K562 (cell line): Measurements from ENCODE around the gene GLT6D1. TPM values are rescaled to one million over a fixed set of nuclear protein-coding genes. Genes with fewer than 3 reads are reported as not detected.

Experiments
- ATAC-seq: fragments of 200-7000 bp; cut with Tn5 transposase; 3 replicates; pipeline ENCODE4 v1.9.1; 2020; ENCODE audit warnings: moderate library complexity
- BruUV-seq: library from RNA; stranded (reverse); fragments of 400-500 nt; replicated peaks from 2 replicates; lab custom pipeline; 2021; lab: Mats Ljungman, UMichigan
- CTCF ChIA-PET: fragments of 300-600 bp; formaldehyde crosslinking; extraction: SDS; loops from one replicate; lab custom pipeline; 2021; ENCODE audit warnings: low intra/inter-chr PET ratio; lab: Yijun Ruan, JAX
- POLR2A ChIA-PET: fragments of 300-600, 350-650 bp; sonication (Branson Sonifier 250); formaldehyde crosslinking; extraction: SDS; loops from one replicate; lab custom pipeline; 2021; ENCODE audit warnings: antibody characterized with exemption, inconsistent platforms; lab: Yijun Ruan, JAX
- DNase-seq, 4 experiments: peaks; one replicate each; pipeline versions ENCODE4 v3.0.0 to v3.0.0-alpha.2; 2011 to 2018; ENCODE audit warnings: low spot score in 3 of 4, mixed read lengths in 3 of 4; ENCODE audit errors: extremely low read depth in 1 of 4
- FAIRE-seq: peaks from 2 replicates; lab custom pipeline; 2011; peaks lifted over from hg19 to GRCh38; lab: Jason Lieb, UNC
- H2AFZ ChIP-seq: 2 replicates; pipeline ENCODE4 v1.6.0; 2011; ENCODE audit warnings: low read depth, low read length, control low read depth, inconsistent platforms
- H3K27ac ChIP-seq: fragments of 200-600 bp; 3 replicates; pipeline ENCODE4 v1.8.0; 2011; ENCODE audit warnings: low read depth, mild to moderate bottlenecking, control low read depth, inconsistent platforms, low read length, moderate library complexity, mixed read lengths; ENCODE audit errors: extremely low read depth
- H3K27me3 ChIP-seq, 2 experiments: fragments of 300-600 bp in 1 of 2; 2 replicates in 1 of 2; 3 replicates in 1 of 2; pipeline versions ENCODE4 v1.6.0 to v1.8.0; 2011; ENCODE audit warnings: inconsistent platforms in 2 of 2, low read length in 2 of 2, mild to moderate bottlenecking in 1 of 2, mixed read lengths in 1 of 2, moderate library complexity in 1 of 2; ENCODE audit not compliant: control insufficient read depth in 2 of 2, insufficient read depth in 2 of 2
- H3K36me3 ChIP-seq: fragments of 300-600 bp; 3 replicates; pipeline ENCODE4 v1.8.0; 2011; ENCODE audit warnings: mild to moderate bottlenecking, low read length, inconsistent platforms; ENCODE audit not compliant: control insufficient read depth, insufficient read depth
- H3K4me1 ChIP-seq, 2 experiments: fragments of 200-600 bp in 1 of 2; replicated peaks in 1 of 2; 2 replicates in 1 of 2; 3 replicates in 1 of 2; pipeline versions ENCODE4 v1.5.1 to v1.8.0; 2011; ENCODE audit warnings: inconsistent platforms in 2 of 2, low read length in 2 of 2, mild to moderate bottlenecking in 1 of 2, mixed read lengths in 1 of 2, moderate library complexity in 1 of 2; ENCODE audit not compliant: control insufficient read depth in 2 of 2, insufficient read depth in 2 of 2
- H3K4me2 ChIP-seq: 2 replicates; pipeline ENCODE4 v1.6.1; 2011; ENCODE audit warnings: low read length, control low read depth, inconsistent platforms, mixed read lengths; ENCODE audit not compliant: insufficient read depth
- H3K4me3 ChIP-seq: fragments of 200-600 bp; sonication (generic), shearing (Covaris generic); 2 replicates; pipeline ENCODE4 v1.5.1; 2016; ENCODE audit warnings: control low read depth, inconsistent platforms
- H3K79me2 ChIP-seq: fragments of 200-600 bp; 3 replicates; pipeline ENCODE4 v1.8.0; 2011; ENCODE audit warnings: low read length, inconsistent platforms; ENCODE audit not compliant: control insufficient read depth, insufficient read depth
- H3K9ac ChIP-seq, 2 experiments: 2 replicates each; pipeline versions ENCODE4 v1.6.0 to v1.6.1; 2011; ENCODE audit warnings: low read depth in 2 of 2, low read length in 2 of 2, control low read depth in 1 of 2, inconsistent platforms in 1 of 2, mild to moderate bottlenecking in 1 of 2, mixed read lengths in 1 of 2; ENCODE audit not compliant: insufficient read depth in 1 of 2
- H3K9me1 ChIP-seq: one replicate; pipeline ENCODE4 v1.6.0; 2011; ENCODE audit warnings: inconsistent platforms, mild to moderate bottlenecking, low read length, moderate library complexity; ENCODE audit not compliant: control insufficient read depth, insufficient read depth
- H3K9me3 ChIP-seq: replicated peaks from 2 replicates; pipeline ENCODE4 v1.5.1; 2011; ENCODE audit warnings: low read depth, low read length, inconsistent platforms; ENCODE audit not compliant: control insufficient read depth, insufficient read depth
- H4K20me1 ChIP-seq: replicated peaks from 2 replicates; pipeline ENCODE4 v1.6.1; 2011; ENCODE audit warnings: low read length, inconsistent platforms, mixed read lengths; ENCODE audit not compliant: control insufficient read depth, insufficient read depth
- BRF1 ChIP-seq: IDR thresholded peaks from 3 replicates; pipeline ENCODE4 v1.6.1; 2011; ENCODE audit warnings: borderline replicate concordance, mild to moderate bottlenecking; ENCODE audit not compliant: insufficient read length; ENCODE audit errors: extremely low read depth
- CREB1 ChIP-seq, 2 experiments: sonication (generic) in 1 of 2; formaldehyde crosslinking in 1 of 2; IDR thresholded peaks; 2 replicates each; pipeline versions ENCODE4 v1.6.1 to v1.8.0; 2012 to 2022; ENCODE audit warnings: inconsistent platforms in 1 of 2, mild to moderate bottlenecking in 1 of 2, missing genetic modification reagents in 1 of 2, moderate library complexity in 1 of 2
- DDX20 ChIP-seq: fragments of 450-650 bp; IDR thresholded peaks from 2 replicates; pipeline ENCODE4 v1.6.1; 2016; ENCODE audit warnings: missing genetic modification characterization, low read depth, mild to moderate bottlenecking, missing compliant biosample characterization, moderate library complexity
- ID3 ChIP-seq, 2 experiments: fragments of 250-450 bp in 1 of 2; fragments of 450-650 bp in 1 of 2; sonication (Bioruptor Pico) in 1 of 2; IDR thresholded peaks; 2 replicates each; pipeline versions ENCODE4 v1.6.1 to v1.8.0; 2016 to 2021; ENCODE audit warnings: mild to moderate bottlenecking in 2 of 2, moderate library complexity in 2 of 2, missing compliant biosample characterization in 1 of 2, missing genetic modification characterization in 1 of 2
- ILK ChIP-seq: fragments of 450-650 bp; IDR thresholded peaks from 2 replicates; pipeline ENCODE4 v1.6.1; 2016; ENCODE audit warnings: missing genetic modification characterization, low read depth, mild to moderate bottlenecking, missing compliant biosample characterization, moderate library complexity, borderline replicate concordance
- LARP7 ChIP-seq: fragments of 450-650 bp; IDR thresholded peaks from 2 replicates; pipeline ENCODE4 v1.6.1; 2016
- PTTG1 ChIP-seq: fragments of 450-650 bp; IDR thresholded peaks from 2 replicates; pipeline ENCODE4 v1.6.1; 2016; ENCODE audit warnings: low read depth, mild to moderate bottlenecking, missing genetic modification characterization, missing compliant biosample characterization
- ZKSCAN1 ChIP-seq: fragments of 150-350 bp; IDR thresholded peaks from 2 replicates; pipeline ENCODE4 v1.6.1; 2016; ENCODE audit warnings: low read depth, low read length
- ZNF212 ChIP-seq: fragments of 450-650 bp; formaldehyde crosslinking; IDR thresholded peaks from 2 replicates; pipeline ENCODE4 v1.4.0; 2020; ENCODE audit warnings: mild to moderate bottlenecking
- ZNF592 ChIP-seq: fragments of 450-650 bp; IDR thresholded peaks from 2 replicates; pipeline ENCODE4 v1.6.1; 2017; ENCODE audit warnings: antibody characterized with exemption, mild to moderate bottlenecking
- ZNF668 ChIP-seq: fragments of 250-450 bp; sonication (Bioruptor Pico); IDR thresholded peaks from 2 replicates; pipeline ENCODE4 v1.8.0; 2022; ENCODE audit warnings: mild to moderate bottlenecking, inconsistent platforms
- ZNF76 ChIP-seq: fragments of 250-450 bp; sonication (Bioruptor Pico); IDR thresholded peaks from 2 replicates; pipeline ENCODE4 v1.4.0; 2020; ENCODE audit warnings: mild to moderate bottlenecking, moderate library complexity, borderline replicate concordance
- WGBS: fragments of 100-300 bp; shearing (Covaris generic); methylation state at CpG from one replicate; pipeline ENCODE4 v1.1.6; 2016; ENCODE audit warnings: low coverage, mixed read lengths; ENCODE audit not compliant: insufficient coverage; ENCODE audit errors: missing lambda C conversion rate; 5-methylcytosine and 5-hydroxymethylcytosine counted together
- in situ Hi-C: fragments of 300-500 bp; cut with MboI; formaldehyde crosslinking; loops from 4 replicates; pipeline ENCODE4 v1.15.0; 2018; ENCODE audit warnings: inconsistent platforms, mixed read lengths
- intact Hi-C: fragments of 100-400 bp; cut with micrococcal nuclease; formaldehyde crosslinking; loops from 2 replicates; pipeline ENCODE4 v1.14.2; 2022
- polyA plus RNA-seq, 8 experiments: library from polyadenylated mRNA; depleted of rRNA in 4 of 8; stranded (reverse) in 5 of 8; unstranded in 3 of 8; fragments of >200 nt; fragmentation: Nextera tagmentation in 2 of 8; fragmentation: Illumina TruSeq in 1 of 8; extraction: Ambion mirVana in 2 of 8; extraction: Trizol in 1 of 8; gene quantifications; 2 replicates each; pipeline versions ENCODE4 v1.2.1 to v1.2.3, GENCODE V29; 2011 to 2014; ENCODE audit warnings: inconsistent platforms in 1 of 8, missing spikeins in 1 of 8
- total RNA-seq, 7 experiments: library from RNA; depleted of rRNA in 6 of 7; stranded (reverse); fragments of >200 nt in 6 of 7; fragmentation: Illumina TruSeq in 2 of 7; extraction: Trizol in 2 of 7; gene quantifications; 2 replicates each; pipeline versions ENCODE4 v1.2.1 to v1.2.3, GENCODE V29; 2011 to 2021; ENCODE audit warnings: low replicate concordance in 1 of 7
- TF ChIP-seq, protein P1 (sequence below): fragments of 450-650 bp; IDR thresholded peaks from 2 replicates; pipeline ENCODE4 v1.7.0; 2016; ENCODE audit warnings: borderline replicate concordance

GLT6D1 gene
- total and polyA plus RNA-seq, 9 of the 15 experiments (the other 6 are each of a cell fraction or from before 2014, with no cell fraction given) = not detected

DNA sequence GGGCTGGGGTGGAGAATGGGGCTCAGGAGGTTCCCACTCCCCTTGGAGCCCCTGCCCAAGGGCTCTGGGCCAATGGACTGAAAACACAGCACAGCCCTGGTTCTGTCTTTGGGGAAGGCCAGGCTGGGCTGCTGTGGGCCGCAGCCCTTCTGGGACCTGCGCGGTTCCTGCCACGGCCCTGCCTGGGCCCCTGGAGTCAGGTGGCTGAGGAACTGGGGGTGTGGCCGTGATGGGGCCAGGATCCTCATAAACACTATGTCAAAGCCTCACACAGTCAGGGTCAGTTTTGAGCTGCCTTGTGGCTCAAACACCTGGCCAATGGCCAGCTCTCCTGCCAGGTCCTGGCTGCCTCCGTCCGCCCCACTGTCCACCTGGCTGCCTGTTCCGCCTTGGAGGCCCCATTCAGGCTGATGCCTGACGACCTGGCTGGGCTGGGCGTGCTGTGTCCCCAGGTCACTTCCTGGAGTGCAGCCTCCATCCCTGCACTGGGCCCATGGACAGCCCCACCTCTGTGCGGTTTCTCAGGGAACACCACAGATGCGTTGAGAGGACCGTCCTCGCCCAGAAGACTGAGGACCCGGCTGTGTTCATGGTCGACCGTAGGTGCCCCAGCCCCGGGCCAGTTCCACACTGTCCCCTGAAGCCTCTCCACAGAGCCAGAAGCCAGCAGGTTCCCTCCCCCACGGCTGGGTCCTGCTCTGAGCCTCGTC lies 50.3 kb downstream of the GLT6D1 start (continued):
- TF ChIP-seq, protein P1, sequence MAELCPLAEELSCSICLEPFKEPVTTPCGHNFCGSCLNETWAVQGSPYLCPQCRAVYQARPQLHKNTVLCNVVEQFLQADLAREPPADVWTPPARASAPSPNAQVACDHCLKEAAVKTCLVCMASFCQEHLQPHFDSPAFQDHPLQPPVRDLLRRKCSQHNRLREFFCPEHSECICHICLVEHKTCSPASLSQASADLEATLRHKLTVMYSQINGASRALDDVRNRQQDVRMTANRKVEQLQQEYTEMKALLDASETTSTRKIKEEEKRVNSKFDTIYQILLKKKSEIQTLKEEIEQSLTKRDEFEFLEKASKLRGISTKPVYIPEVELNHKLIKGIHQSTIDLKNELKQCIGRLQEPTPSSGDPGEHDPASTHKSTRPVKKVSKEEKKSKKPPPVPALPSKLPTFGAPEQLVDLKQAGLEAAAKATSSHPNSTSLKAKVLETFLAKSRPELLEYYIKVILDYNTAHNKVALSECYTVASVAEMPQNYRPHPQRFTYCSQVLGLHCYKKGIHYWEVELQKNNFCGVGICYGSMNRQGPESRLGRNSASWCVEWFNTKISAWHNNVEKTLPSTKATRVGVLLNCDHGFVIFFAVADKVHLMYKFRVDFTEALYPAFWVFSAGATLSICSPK = no peak
- TF ChIP-seq PTTG1 (tag) (no peak), CREB1 (IDR thresholded peaks at IDR 0.05) (no peak), CREB1 (CRISPR knock-in tag; IDR thresholded peaks at IDR 0.05) (no peak), BRF1 (no peak), ZNF668 (CRISPR knock-in tag) (no peak)

GRCh38 chr9:135588371-135588770 lies 51.0 kb downstream of the GLT6D1 start:
- Histone ChIP-seq H3K9me3 (no peaks in the 10 kb centered on the region), H3K36me3 (no peaks in the 10 kb centered on the region), H3K79me2 (no peaks in the 10 kb centered on the region), H3K9me1 (no peaks in the 10 kb centered on the region), H3K4me2 (no peak overlapping the region), H3K27me3 (peaks cover 7 to 60% of the 10 kb centered on the region in 2 experiments; a peak in 3 of 5 replicates), H3K27ac (no peak overlapping the region), H4K20me1 (0 out of 2 replicates have a peak, but pooled peaks cover 5% of the 10 kb centered on the region), H3K4me1 (peaks cover 10 to 47% of the 10 kb centered on the region in 2 experiments; a peak in 2 of 5 replicates), H2AFZ (no peak overlapping the region), H3K4me3 (no peak overlapping the region), H3K9ac (no peak overlapping the region)
- DNase-seq (no peak), FAIRE-seq (no peak), ATAC-seq (no peak)
- ChIA-PET POLR2A (no interaction called here), CTCF (no interaction called here)
- intact Hi-C loops (no loop called here), in situ Hi-C loops (no loop called here)
- 53% methylated on average over 9 of the region's 9 CpGs for WGBS
- no TSS peak for BruUV-seq
- TF ChIP-seq ZNF76 (CRISPR knock-in tag) (no peak), ID3 (CRISPR knock-in tag; IDR thresholded peaks at IDR 0.05) (no peak), ID3 (tag; IDR thresholded peaks at IDR 0.05) (no peak), ILK (tag) (no peak), DDX20 (tag) (no peak), ZNF592 (no peak), LARP7 (no peak), ZNF212 (CRISPR knock-in tag) (no peak), ZKSCAN1 (no peak)
